Measurements from ENCODE around the gene TRAM2.

TRAM2 gene

GRCh38 chr6:52603000-52603795 lies 26.3 kb upstream of the TRAM2 start:
- Histone ChIP-seq H3K9ac (ENCODE audit: low read depth, low read length, poor library complexity, severe bottlenecking) (no peak overlapping the region), H3K79me2 (ENCODE audit: insufficient read depth, low read length) (no peaks in the 10 kb centered on the region), H3K4me3 (ENCODE audit: low read length, poor library complexity, severe bottlenecking) (no peak overlapping the region), H4K20me1 (ENCODE audit: insufficient read depth, low read length, poor library complexity, severe bottlenecking) (no peaks in the 10 kb centered on the region), H2AFZ (ENCODE audit: low read length) (0 out of 2 replicates have a peak overlapping the region, but pooled peaks have one; percentile 37), H3K9me2 (replicated peaks; ENCODE audit: low read depth, low read length) (no peaks in the 10 kb centered on the region), H3K4me1 (ENCODE audit: insufficient read depth, low read length, poor library complexity, severe bottlenecking) (peaks cover 41% of the 10 kb centered on the region), H3F3A (ENCODE audit: low read depth) (no peaks in the 10 kb centered on the region), H3K4me2 (ENCODE audit: low read depth, low read length, poor library complexity, severe bottlenecking) (peak overlapping the region; percentile 50), H3K9me3 (ENCODE audit: insufficient read depth, low read depth, low read length) (no peaks in the 10 kb centered on the region), H3K27me3 (ENCODE audit: insufficient read depth, low read length, poor library complexity, severe bottlenecking) (no peaks in the 10 kb centered on the region), H3K36me3 (ENCODE audit: insufficient read depth, low read length) (no peaks in the 10 kb centered on the region)
- TF ChIP-seq EZH2phosphoT487 (IDR thresholded peaks at IDR 0.05; ENCODE audit: borderline replicate concordance) (no peak), CTCF (conservative IDR thresholded peaks at IDR 0.05; ENCODE audit: low read length) (no peak)

- Histone ChIP-seq H2AFZ (ENCODE audit: low read length) (peak overlapping the region; percentile 56; the same call in 1 of the 2 replicates), H3K9me3 (ENCODE audit: insufficient read depth, low read depth, low read length) (no peaks in the 10 kb centered on the region), H3K4me1 (ENCODE audit: insufficient read depth, low read length, poor library complexity, severe bottlenecking) (peaks cover 51% of the 10 kb centered on the region), H3K27me3 (ENCODE audit: insufficient read depth, low read length, poor library complexity, severe bottlenecking) (no peaks in the 10 kb centered on the region), H3K4me3 (ENCODE audit: low read length, poor library complexity, severe bottlenecking) (no peak overlapping the region), H3F3A (ENCODE audit: low read depth) (no peaks in the 10 kb centered on the region), H3K9ac (ENCODE audit: low read depth, low read length, poor library complexity, severe bottlenecking) (no peak overlapping the region), H3K79me2 (ENCODE audit: insufficient read depth, low read length) (no peaks in the 10 kb centered on the region), H4K20me1 (ENCODE audit: insufficient read depth, low read length, poor library complexity, severe bottlenecking) (no peaks in the 10 kb centered on the region), H3K36me3 (ENCODE audit: insufficient read depth, low read length) (no peaks in the 10 kb centered on the region), H3K9me2 (replicated peaks; ENCODE audit: low read depth, low read length) (no peaks in the 10 kb centered on the region), H3K4me2 (ENCODE audit: low read depth, low read length, poor library complexity, severe bottlenecking) (no peak overlapping the region)
- TF ChIP-seq CTCF (conservative IDR thresholded peaks at IDR 0.05; ENCODE audit: low read length) (no peak), EZH2phosphoT487 (IDR thresholded peaks at IDR 0.05; ENCODE audit: borderline replicate concordance) (no peak)
Measured at GRCh38 chr6:52598824-52599190, 21.9 kb upstream of the TRAM2 start.

- H3K4me3 ChIP-seq (ENCODE audit: low read length, poor library complexity, severe bottlenecking), result no peak overlapping the region
Measured at GRCh38 chr6:52598123-52598823, 21.4 kb upstream of the TRAM2 start.

More at GRCh38 chr6:52598123-52598823, 21.4 kb upstream of the TRAM2 start:
- Histone ChIP-seq H4K20me1 (ENCODE audit: insufficient read depth, low read length, poor library complexity, severe bottlenecking) (no peaks in the 10 kb centered on the region), H2AFZ (ENCODE audit: low read length) (peak overlapping the region; percentile 56; the same call in 1 of the 2 replicates), H3K27me3 (ENCODE audit: insufficient read depth, low read length, poor library complexity, severe bottlenecking) (no peaks in the 10 kb centered on the region), H3K9me3 (ENCODE audit: insufficient read depth, low read depth, low read length) (no peaks in the 10 kb centered on the region), H3F3A (ENCODE audit: low read depth) (no peaks in the 10 kb centered on the region), H3K79me2 (ENCODE audit: insufficient read depth, low read length) (no peaks in the 10 kb centered on the region), H3K4me1 (ENCODE audit: insufficient read depth, low read length, poor library complexity, severe bottlenecking) (peaks cover 45% of the 10 kb centered on the region), H3K9me2 (replicated peaks; ENCODE audit: low read depth, low read length) (no peaks in the 10 kb centered on the region), H3K36me3 (ENCODE audit: insufficient read depth, low read length) (no peaks in the 10 kb centered on the region), H3K9ac (ENCODE audit: low read depth, low read length, poor library complexity, severe bottlenecking) (no peak overlapping the region), H3K4me2 (ENCODE audit: low read depth, low read length, poor library complexity, severe bottlenecking) (no peak overlapping the region)
- TF ChIP-seq EZH2phosphoT487 (IDR thresholded peaks at IDR 0.05; ENCODE audit: borderline replicate concordance), result no peak
- TF ChIP-seq CTCF (conservative IDR thresholded peaks at IDR 0.05; ENCODE audit: low read length), result peak; percentile 62
